Spleen (tissue), 3 donors: ENCODE results near the gene DRG1.

Experiments used
- POLR2A ChIP-seq, 3 donors: fragments of 450-650 bp; IDR thresholded peaks; one replicate each; pipeline ENCODE4 v1.5.1; 2017; ENCODE audit warnings: antibody characterized with exemption in 3 of 3, mild to moderate bottlenecking in 1 of 3
- POLR2AphosphoS5 ChIP-seq, 3 donors: sonication (generic); formaldehyde crosslinking; IDR thresholded peaks; one replicate each; pipeline ENCODE4 v1.5.1; 2017; ENCODE audit warnings: antibody characterized with exemption in 3 of 3

DNA sequence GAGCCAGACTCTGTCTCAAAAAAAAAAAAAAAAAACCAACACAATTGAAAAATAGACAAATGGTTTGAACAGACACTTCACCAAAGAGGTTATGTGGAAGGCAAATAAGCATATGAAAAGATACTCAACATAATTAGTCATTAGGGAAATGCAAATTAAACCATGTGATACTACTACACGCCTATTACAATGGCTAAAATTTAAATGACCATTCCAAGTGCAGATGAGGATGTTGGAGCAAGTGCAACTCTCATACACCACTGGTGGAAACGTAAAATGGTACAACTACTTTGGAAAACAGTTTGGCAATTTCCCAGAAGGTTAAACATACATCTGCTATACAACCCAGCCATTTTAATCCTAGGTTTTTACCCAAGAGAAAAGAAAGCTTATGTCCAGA, 65.9 kb downstream of the DRG1 start:
- no peak for TF ChIP-seq POLR2A (IDR thresholded peaks at IDR 0.05)
- TF ChIP-seq POLR2AphosphoS5 (IDR thresholded peaks at IDR 0.05), result no peak
